CD8-positive, alpha-beta memory T cell (primary cell): ENCODE data around the gene DOK7. TPM values are rescaled to one million over a fixed set of nuclear protein-coding genes. Genes with fewer than 3 reads are reported as not detected.
A peak's percentile ranks its signal among the peaks of the same experiment; 100 is the strongest.
"Not testable (repeated sequence)": the region's sequence is repeated elsewhere in the genome, so short reads cannot be mapped to it uniquely, and the experiment has no call there.

Experiments used
- CTCF ChIA-PET: fragments of 350-600 bp; sonication (Branson Sonifier 250); formaldehyde crosslinking; loops from one replicate; lab custom pipeline; 2021; ENCODE audit warnings: antibody characterized with exemption; lab: Charles Lee
- POLR2A ChIA-PET: fragments of 350-600 bp; sonication (Branson Sonifier 250); formaldehyde crosslinking; loops from one replicate; lab custom pipeline; 2021; ENCODE audit warnings: antibody characterized with exemption; lab: Charles Lee
- DNase-seq, 5 donors: peaks; one replicate each; pipeline versions ENCODE4 v3.0.0 to v3.0.0-alpha.2; 2020 to 2022; ENCODE audit warnings: mixed read lengths in 1 of 5
- H3K27ac ChIP-seq: one replicate; pipeline ENCODE4 v1.7.0; 2013; ENCODE audit warnings: low read depth, mild to moderate bottlenecking, low read length, moderate library complexity
- H3K27me3 ChIP-seq: 2 replicates; pipeline ENCODE4 v1.7.0; 2013; ENCODE audit warnings: low read length, mild to moderate bottlenecking; ENCODE audit not compliant: insufficient read depth, poor library complexity, severe bottlenecking
- H3K36me3 ChIP-seq: 2 replicates; pipeline ENCODE4 v1.7.0; 2013; ENCODE audit warnings: mild to moderate bottlenecking, low read length, moderate library complexity; ENCODE audit not compliant: insufficient read depth
- H3K4me1 ChIP-seq: 2 replicates; pipeline ENCODE4 v1.7.0; 2013; ENCODE audit warnings: mild to moderate bottlenecking, low read length, moderate library complexity; ENCODE audit not compliant: insufficient read depth
- H3K4me3 ChIP-seq: 2 replicates; pipeline ENCODE4 v1.7.0; 2013; ENCODE audit warnings: mild to moderate bottlenecking, low read length
- H3K9me3 ChIP-seq: 2 replicates; pipeline ENCODE4 v1.7.0; 2013; ENCODE audit warnings: mild to moderate bottlenecking, low read length
- H3K27ac Mint-ChIP-seq, 8 donors: one replicate each; pipeline ENCODE4 v1.8.0; 2020 to 2021; ENCODE audit warnings: mixed read lengths in 8 of 8, mild to moderate bottlenecking in 6 of 8, inconsistent platforms in 3 of 8, moderate library complexity in 3 of 8
- H3K27me3 Mint-ChIP-seq, 2 donors: one replicate each; pipeline ENCODE4 v1.8.0; 2020 to 2021; ENCODE audit warnings: mixed read lengths in 2 of 2, mild to moderate bottlenecking in 1 of 2, moderate library complexity in 1 of 2
- H3K36me3 Mint-ChIP-seq, 3 donors: one replicate each; pipeline ENCODE4 v1.8.0; 2020 to 2021; ENCODE audit warnings: mixed read lengths in 3 of 3, inconsistent platforms in 1 of 3, mild to moderate bottlenecking in 1 of 3
- H3K4me1 Mint-ChIP-seq, 3 donors: one replicate each; pipeline ENCODE4 v1.8.0; 2020 to 2021; ENCODE audit warnings: mixed read lengths in 3 of 3, inconsistent platforms in 1 of 3, mild to moderate bottlenecking in 1 of 3
- H3K4me3 Mint-ChIP-seq, 7 donors: one replicate each; pipeline ENCODE4 v1.8.0; 2020 to 2021; ENCODE audit warnings: mixed read lengths in 7 of 7, mild to moderate bottlenecking in 6 of 7, moderate library complexity in 4 of 7, inconsistent platforms in 2 of 7
- H3K9me3 Mint-ChIP-seq, 5 donors: one replicate each; pipeline ENCODE4 v1.8.0; 2020 to 2022; ENCODE audit warnings: mixed read lengths in 5 of 5, mild to moderate bottlenecking in 3 of 5, moderate library complexity in 2 of 5, inconsistent platforms in 1 of 5
- polyA plus RNA-seq: library from polyadenylated mRNA; unstranded; fragments of 300-500 nt; fragmentation: Illumina TruSeq; gene quantifications from one replicate; pipeline ENCODE4 v1.2.3, GENCODE V29; 2021
- total RNA-seq, 2 experiments: library from RNA; stranded (reverse); gene quantifications; one replicate each; pipeline ENCODE4 v1.2.3, GENCODE V29; 2021

Gene DOK7
- total and polyA plus RNA-seq, 3 experiments from 2014 or later: not detected

DNA sequence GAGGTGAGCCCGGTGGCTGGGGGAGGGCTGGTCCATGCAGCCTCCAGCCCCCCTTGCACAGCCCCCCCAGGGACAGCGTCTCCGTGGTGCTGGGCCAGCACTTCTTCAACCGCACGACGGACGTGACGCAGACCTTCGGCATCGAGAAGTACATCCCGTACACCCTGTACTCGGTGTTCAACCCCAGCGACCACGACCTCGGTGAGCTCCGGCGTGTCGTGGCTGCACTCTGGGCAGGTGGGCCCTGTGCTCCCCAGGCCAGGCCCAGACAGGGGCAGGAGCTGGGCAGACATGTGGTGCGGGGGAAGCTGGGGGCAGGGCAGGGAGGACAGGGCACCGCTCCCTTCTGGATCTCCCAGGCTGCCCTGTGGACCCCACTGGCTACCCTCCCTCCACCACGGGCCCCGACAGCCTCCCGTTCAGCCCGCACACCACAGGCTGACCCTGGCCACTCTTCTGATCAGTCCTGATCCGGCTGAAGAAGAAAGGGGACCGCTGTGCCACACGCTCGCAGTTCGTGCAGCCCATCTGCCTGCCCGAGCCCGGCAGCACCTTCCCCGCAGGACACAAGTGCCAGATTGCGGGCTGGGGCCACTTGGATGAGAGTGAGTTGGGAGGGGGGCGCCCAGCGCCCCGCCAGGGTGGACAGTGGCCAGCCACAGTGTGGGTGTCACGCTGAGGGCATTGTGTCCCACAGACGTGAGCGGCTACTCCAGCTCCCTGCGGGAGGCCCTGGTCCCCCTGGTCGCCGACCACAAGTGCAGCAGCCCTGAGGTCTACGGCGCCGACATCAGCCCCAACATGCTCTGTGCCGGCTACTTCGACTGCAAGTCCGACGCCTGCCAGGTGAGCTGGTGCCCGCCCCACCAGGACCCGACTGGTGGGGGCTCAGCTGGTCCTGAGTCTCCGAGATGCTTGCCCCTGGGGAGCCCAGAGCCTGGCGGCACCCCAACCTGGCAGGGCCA is 15.4 kb upstream of the DOK7 start:
- H3K27ac Mint-ChIP-seq: no peak overlapping the region
- Histone ChIP-seq H3K27ac (no peak overlapping the region), H3K4me3 (no peak overlapping the region), H3K36me3 (no peaks in the 10 kb centered on the region), H3K4me1 (no peaks in the 10 kb centered on the region), H3K9me3 (no peaks in the 10 kb centered on the region), H3K27me3 (no peaks in the 10 kb centered on the region)
- H3K9me3 Mint-ChIP-seq: no peaks in the 10 kb centered on the region
- ChIA-PET CTCF (no interaction called here), POLR2A (no interaction called here)
- no peaks in the 10 kb centered on the region for H3K4me1 Mint-ChIP-seq
- no peak overlapping the region for H3K4me3 Mint-ChIP-seq
- no peaks in the 10 kb centered on the region for H3K36me3 Mint-ChIP-seq
- DNase-seq: no peak
- H3K27me3 Mint-ChIP-seq: peaks cover 0 to 4% of the 10 kb centered on the region in 2 donors

DNA sequence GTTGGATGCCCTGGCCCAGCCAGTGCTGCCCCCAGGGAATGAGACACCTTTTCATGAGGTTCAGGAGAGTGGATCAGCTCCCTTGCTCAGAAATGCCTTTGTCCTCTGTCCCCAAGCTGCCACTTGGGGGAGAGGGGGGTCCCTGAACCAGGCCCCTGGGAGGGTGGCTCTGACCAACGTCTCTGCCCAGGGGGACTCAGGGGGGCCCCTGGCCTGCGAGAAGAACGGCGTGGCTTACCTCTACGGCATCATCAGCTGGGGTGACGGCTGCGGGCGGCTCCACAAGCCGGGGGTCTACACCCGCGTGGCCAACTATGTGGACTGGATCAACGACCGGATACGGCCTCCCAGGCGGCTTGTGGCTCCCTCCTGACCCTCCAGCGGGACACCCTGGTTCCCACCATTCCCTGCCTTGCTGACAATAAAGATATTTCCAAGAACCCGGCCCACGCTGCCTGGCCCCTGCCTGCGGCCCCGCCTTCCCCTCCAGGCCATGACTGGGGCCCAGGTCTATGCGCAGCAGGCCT is 14.0 kb upstream of the DOK7 start:
- no peak overlapping the region for H3K4me3 Mint-ChIP-seq
- Histone ChIP-seq H3K4me3 (no peak overlapping the region), H3K27me3 (no peaks in the 10 kb centered on the region), H3K27ac (no peak overlapping the region), H3K36me3 (no peaks in the 10 kb centered on the region), H3K9me3 (no peaks in the 10 kb centered on the region), H3K4me1 (no peaks in the 10 kb centered on the region)
- H3K9me3 Mint-ChIP-seq: no peaks in the 10 kb centered on the region
- H3K36me3 Mint-ChIP-seq: no peaks in the 10 kb centered on the region
- ChIA-PET CTCF (no interaction called here), POLR2A (no interaction called here)
- no peaks in the 10 kb centered on the region for H3K4me1 Mint-ChIP-seq
- DNase-seq: no peak
- peak overlapping the region in 1 of 8 donors; percentile 57 for H3K27ac Mint-ChIP-seq
- H3K27me3 Mint-ChIP-seq: peaks cover 0 to 4% of the 10 kb centered on the region in 2 donors

DNA sequence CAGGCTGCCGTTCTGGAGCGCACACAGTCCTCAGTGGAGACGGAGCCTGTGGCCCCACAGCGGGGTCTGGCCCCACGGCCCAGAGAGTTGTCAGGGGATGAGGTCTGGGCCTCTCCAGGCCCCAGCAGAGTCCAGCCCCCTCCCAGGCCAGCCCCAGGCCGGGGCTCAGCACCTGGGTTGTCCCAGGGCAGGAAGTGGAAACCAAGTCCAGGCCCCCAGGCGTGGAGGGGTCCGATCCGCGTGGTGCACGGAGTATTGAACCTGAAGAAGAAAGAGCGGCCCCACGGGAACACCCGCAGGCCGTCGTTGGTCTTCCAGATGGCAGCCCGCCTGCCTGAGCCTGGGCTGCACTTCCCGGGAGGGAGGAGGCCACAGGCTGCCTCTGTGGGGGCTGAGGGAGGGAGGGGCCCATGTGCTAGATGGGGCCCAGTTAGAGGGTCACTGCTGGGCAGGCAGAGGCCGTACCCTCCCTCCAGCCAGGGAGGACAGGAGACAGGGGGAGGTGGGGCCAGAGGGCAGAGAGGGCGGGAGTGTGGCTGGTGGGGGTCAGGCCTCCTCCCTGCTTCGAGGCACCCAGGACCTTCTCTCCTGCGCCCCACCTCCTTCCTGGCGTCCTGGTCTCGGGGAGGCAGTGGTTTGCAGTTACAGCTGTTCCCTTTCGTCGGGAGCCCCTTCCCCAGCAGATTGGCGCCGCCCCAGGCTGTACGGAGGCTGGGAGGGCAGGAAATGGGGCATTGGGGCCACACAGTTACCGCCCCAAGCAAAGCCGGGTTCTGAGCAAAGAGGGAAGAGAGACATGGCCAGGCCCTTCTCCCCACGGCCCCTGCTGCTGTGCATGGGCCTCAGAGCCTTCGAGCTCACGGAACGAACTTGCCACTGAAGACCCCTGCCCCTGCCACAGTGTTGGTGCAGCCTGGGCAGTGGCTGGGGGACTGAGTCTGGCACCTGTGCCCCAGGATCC is 13.3 kb upstream of the DOK7 start:
- H3K4me1 Mint-ChIP-seq: no peaks in the 10 kb centered on the region
- no peaks in the 10 kb centered on the region for H3K4me1 ChIP-seq
- H3K4me3 Mint-ChIP-seq: no peak overlapping the region
- H3K27ac Mint-ChIP-seq: no peak overlapping the region
- POLR2A ChIA-PET: no interaction called here
- CTCF ChIA-PET: interaction anchor here (2.2 kb wide), 1 partner anchor 31 kb away, joined by 5 read pairs; no protein-coding TSS in a partner anchor
- H3K27me3 Mint-ChIP-seq: peaks cover 0 to 4% of the 10 kb centered on the region in 2 donors
- no peaks in the 10 kb centered on the region for H3K36me3 ChIP-seq
- no peaks in the 10 kb centered on the region for H3K9me3 ChIP-seq
- peaks cover 0 to 3% (median 0%) of the 10 kb centered on the region in 5 donors for H3K9me3 Mint-ChIP-seq
- H3K27me3 ChIP-seq: no peaks in the 10 kb centered on the region
- no peak overlapping the region for H3K27ac ChIP-seq
- no peak overlapping the region for H3K4me3 ChIP-seq
- H3K36me3 Mint-ChIP-seq: no peaks in the 10 kb centered on the region
- DNase-seq: no peak

DNA sequence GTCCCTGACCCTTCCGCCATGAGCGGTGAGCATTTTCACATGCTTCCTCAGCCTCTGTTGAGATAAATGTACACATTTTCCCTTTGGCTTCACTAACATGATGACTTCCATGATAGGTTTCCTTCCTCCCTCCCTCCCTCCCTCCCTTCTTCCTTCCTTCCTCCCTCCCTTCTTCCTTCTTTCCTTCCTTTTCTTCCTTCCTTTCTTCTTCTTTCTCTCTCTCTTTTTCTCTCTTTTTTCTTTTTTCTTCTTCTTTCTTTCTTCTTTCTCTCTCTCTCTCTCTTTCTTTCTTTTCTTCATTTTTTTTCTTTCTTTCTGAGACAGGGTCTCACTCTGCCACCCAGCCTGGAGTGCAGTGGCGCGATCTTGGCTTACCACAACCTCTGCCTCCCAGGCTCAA is 12.5 kb upstream of the DOK7 start:
- Histone ChIP-seq H3K27me3 (no peaks in the 10 kb centered on the region), H3K4me1 (no peaks in the 10 kb centered on the region), H3K27ac (no peak overlapping the region), H3K9me3 (no peaks in the 10 kb centered on the region), H3K4me3 (no peak overlapping the region), H3K36me3 (no peaks in the 10 kb centered on the region)
- Mint-ChIP-seq H3K9me3 (peaks cover under 1 to 11% (median 8%) of the 10 kb centered on the region in 5 donors), H3K27me3 (peaks cover 3 to 8% of the 10 kb centered on the region in 2 donors), H3K4me1 (no peaks in the 10 kb centered on the region), H3K27ac (no peak overlapping the region), H3K36me3 (peaks cover 0 to 7% (median 0%) of the 10 kb centered on the region in 3 donors), H3K4me3 (no peak overlapping the region)
- no peak for DNase-seq
- POLR2A ChIA-PET: no interaction called here
- CTCF ChIA-PET: interaction anchor here (2.2 kb wide), 1 partner anchor 30 kb away, joined by 5 read pairs; no protein-coding TSS in a partner anchor

DNA sequence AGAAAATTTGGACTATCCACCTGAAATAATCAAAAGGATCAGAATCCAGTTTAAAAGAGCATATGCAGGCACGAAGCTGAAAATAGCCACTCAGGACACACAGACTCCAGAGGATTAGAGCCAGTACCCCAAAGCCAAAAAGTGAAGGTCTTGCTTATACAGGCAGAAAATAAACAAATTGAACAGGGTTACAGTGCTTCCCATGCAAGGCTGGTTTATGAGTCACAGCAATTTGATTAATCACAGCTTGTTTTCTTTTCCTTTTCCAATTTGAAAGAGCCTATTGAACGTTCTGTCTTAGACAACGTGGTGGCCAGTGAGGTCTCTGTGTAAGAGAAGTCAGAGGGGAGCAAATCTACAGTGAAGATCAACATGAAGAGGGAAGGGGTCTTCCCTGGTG is 11.2 kb upstream of the DOK7 start:
- Mint-ChIP-seq H3K9me3 (peaks cover 3 to 16% (median 11%) of the 10 kb centered on the region in 5 donors), H3K4me3 (no peak overlapping the region), H3K27ac (no peak overlapping the region), H3K36me3 (peaks cover 0 to 11% (median 0%) of the 10 kb centered on the region in 3 donors), H3K4me1 (no peaks in the 10 kb centered on the region), H3K27me3 (peaks cover 3 to 9% of the 10 kb centered on the region in 2 donors)
- Histone ChIP-seq H3K4me3 (no peak overlapping the region), H3K9me3 (no peaks in the 10 kb centered on the region), H3K4me1 (no peaks in the 10 kb centered on the region), H3K36me3 (no peaks in the 10 kb centered on the region), H3K27ac (no peak overlapping the region), H3K27me3 (no peaks in the 10 kb centered on the region)
- DNase-seq: no peak
- ChIA-PET CTCF (interaction anchor here (2.2 kb wide), 1 partner anchor 28 kb away, joined by 5 read pairs; no protein-coding TSS in a partner anchor), POLR2A (no interaction called here)

DNA sequence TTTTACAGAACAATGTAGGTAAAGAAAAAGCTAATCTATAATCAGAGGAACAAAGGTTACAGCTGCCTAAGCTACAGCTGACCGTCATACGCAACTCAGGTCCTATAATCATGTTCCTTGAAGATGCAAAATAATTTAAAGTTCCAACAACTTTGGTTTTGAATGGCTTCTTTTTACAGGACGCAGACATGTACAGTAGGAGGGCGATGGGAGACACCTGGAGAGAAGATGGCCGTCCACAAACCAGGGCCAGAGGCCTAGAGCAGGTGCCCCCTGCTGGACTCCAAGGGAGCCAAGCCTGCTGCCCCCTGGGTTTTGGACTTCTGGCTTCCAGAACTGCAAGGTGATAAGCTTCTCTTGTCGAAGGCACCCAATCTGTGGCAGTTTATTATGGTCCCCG is 10.7 kb upstream of the DOK7 start:
- POLR2A ChIA-PET: no interaction called here
- H3K36me3 Mint-ChIP-seq: peaks cover 0 to 11% (median 0%) of the 10 kb centered on the region in 3 donors
- CTCF ChIA-PET: interaction anchor here (2.2 kb wide), 1 partner anchor 28 kb away, joined by 5 read pairs; no protein-coding TSS in a partner anchor
- H3K4me3 Mint-ChIP-seq: no peak overlapping the region
- H3K4me1 Mint-ChIP-seq: no peaks in the 10 kb centered on the region
- no peaks in the 10 kb centered on the region for H3K36me3 ChIP-seq
- H3K4me1 ChIP-seq: no peaks in the 10 kb centered on the region
- no peaks in the 10 kb centered on the region for H3K9me3 ChIP-seq
- H3K4me3 ChIP-seq: no peak overlapping the region
- no peak overlapping the region for H3K27ac Mint-ChIP-seq
- no peak for DNase-seq
- H3K27ac ChIP-seq: no peak overlapping the region
- H3K27me3 Mint-ChIP-seq: peaks cover 3 to 9% of the 10 kb centered on the region in 2 donors
- H3K27me3 ChIP-seq: no peaks in the 10 kb centered on the region
- peaks cover 3 to 16% (median 11%) of the 10 kb centered on the region in 5 donors for H3K9me3 Mint-ChIP-seq

DNA sequence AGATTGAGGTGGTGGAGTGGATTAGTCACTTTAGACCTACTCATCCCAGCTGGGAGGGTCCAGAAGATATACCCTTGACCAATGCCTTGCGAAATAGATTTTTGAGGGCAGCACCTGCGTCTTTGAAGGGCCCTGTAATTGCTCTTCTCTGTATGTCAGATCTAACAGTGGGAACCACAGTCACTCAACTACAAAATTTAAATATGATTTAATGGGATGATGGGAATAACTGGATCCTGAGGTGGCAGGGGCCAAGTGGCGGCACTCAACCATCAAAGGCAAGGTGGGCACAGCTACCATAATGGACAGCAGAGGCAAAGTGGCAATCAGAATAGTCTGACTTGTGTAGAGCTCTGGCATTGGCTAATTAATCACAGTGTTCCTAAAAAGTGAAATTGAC is 7.5 kb upstream of the DOK7 start:
- H3K27me3 ChIP-seq, H3K27ac Mint-ChIP-seq, H3K9me3 ChIP-seq, H3K4me1 Mint-ChIP-seq, H3K36me3 ChIP-seq, H3K27ac ChIP-seq, H3K4me3 ChIP-seq, DNase-seq, POLR2A ChIA-PET, CTCF ChIA-PET, H3K4me1 ChIP-seq, H3K4me3 Mint-ChIP-seq: not testable (repeated sequence)
- peaks cover 0 to 11% (median 0%) of the 10 kb centered on the region in 3 donors for H3K36me3 Mint-ChIP-seq
- H3K27me3 Mint-ChIP-seq: peaks cover 17 to 25% of the 10 kb centered on the region in 2 donors
- peaks cover 3 to 16% (median 11%) of the 10 kb centered on the region in 5 donors for H3K9me3 Mint-ChIP-seq
